Tibial artery (tissue), 4 donors: ENCODE data around the gene KSR1.

ENCODE experiments used
- DNase-seq, 2 donors: peaks; one replicate each; pipeline ENCODE4 v3.0.0-alpha.2; 2019
- H3K27ac ChIP-seq, 2 donors: fragments of 200-600 bp; sonication (generic) in 1 of 2; 1 replicate in 1 of 2; 2 replicates in 1 of 2; pipeline ENCODE4 v1.5.1; 2018 to 2019; ENCODE audit warnings: mild to moderate bottlenecking in 1 of 2
- H3K27me3 ChIP-seq, 2 donors: fragments of 200-600 bp; sonication (generic) in 1 of 2; one replicate each; pipeline versions ENCODE4 v1.5.1 to v1.6.0; 2016 to 2019
- H3K36me3 ChIP-seq, 3 donors: fragments of 200-600 bp; sonication (generic) in 2 of 3; one replicate each; pipeline ENCODE4 v1.5.1; 2016 to 2019; ENCODE audit warnings: mild to moderate bottlenecking in 2 of 3
- H3K4me1 ChIP-seq, 4 donors: fragments of 200-600 bp; sonication (generic) in 2 of 4; 1 replicate in 3 of 4; 2 replicates in 1 of 4; pipeline ENCODE4 v1.5.1; 2016 to 2019
- H3K4me3 ChIP-seq, 2 donors: fragments of 200-600 bp; sonication (generic) in 1 of 2; 1 replicate in 1 of 2; 2 replicates in 1 of 2; pipeline ENCODE4 v1.5.1; 2018 to 2019; ENCODE audit warnings: mild to moderate bottlenecking in 2 of 2
- H3K9me3 ChIP-seq, 3 donors: fragments of 200-600 bp; sonication (generic) in 1 of 3; one replicate each; pipeline ENCODE4 v1.5.1; 2016 to 2019
- intact Hi-C: fragments of 100-400 bp; cut with DNase I; formaldehyde crosslinking; loops from one replicate; pipeline ENCODE4 v1.15.0; 2023; ENCODE audit warnings: low total_unique reads
- TF ChIP-seq, protein P1 (sequence below), 2 experiments: fragments of 200-600 bp in 1 of 2; fragments of 450-650 bp in 1 of 2; IDR thresholded peaks; one replicate each; pipeline ENCODE4 v1.5.1; 2017 to 2019; ENCODE audit warnings: antibody characterized with exemption in 2 of 2, mild to moderate bottlenecking in 1 of 2, moderate library complexity in 1 of 2

Gene KSR1

DNA sequence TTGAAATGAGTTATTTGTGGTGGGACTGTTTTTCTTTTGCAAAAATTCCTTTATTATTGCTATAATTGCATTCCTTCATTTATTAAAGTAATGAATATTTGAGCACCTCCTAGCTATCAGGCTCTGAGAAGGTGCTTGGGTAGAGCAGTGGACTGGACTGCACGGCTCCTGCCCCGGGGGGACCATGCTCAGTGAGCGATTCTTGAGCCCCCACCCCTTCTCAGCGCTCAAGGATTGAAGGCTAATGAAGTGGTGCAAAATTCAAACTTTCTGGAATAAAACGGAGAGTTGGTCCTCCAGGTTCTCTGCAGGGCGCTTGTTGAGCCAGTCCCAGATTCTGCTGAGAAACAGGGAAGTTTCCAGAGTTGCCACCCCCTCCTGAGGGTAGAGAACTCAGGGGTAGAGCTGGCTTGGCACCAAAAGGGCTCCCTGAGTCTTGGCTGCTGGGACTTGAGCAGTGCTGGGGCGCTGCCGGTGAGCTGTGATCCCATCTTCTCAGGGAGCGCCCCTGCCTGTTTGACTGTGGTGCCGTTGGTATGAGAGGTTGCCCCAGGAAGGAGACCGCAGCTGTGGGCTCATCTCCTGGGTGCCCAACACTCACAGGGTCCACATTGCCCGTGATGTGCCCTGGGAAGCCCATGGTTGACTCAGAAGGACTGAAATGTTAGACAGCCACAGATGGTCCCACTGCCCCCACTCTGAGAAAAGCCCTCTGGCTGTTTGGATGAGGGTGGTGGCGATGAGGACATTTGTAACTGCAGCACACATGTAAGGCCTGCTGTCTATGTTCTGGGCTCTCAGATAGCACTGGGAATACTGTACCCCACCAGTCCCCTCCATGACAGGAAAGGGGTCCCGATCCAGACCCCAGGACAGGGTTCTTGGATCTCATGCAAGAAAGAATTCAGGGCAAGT lies 20.0 kb downstream of the KSR1 start:
- no peaks in the 10 kb centered on the region for H3K9me3 ChIP-seq
- H3K27me3 ChIP-seq: no peaks in the 10 kb centered on the region
- H3K4me3 ChIP-seq: no peak overlapping the region
- TF ChIP-seq, protein P1, sequence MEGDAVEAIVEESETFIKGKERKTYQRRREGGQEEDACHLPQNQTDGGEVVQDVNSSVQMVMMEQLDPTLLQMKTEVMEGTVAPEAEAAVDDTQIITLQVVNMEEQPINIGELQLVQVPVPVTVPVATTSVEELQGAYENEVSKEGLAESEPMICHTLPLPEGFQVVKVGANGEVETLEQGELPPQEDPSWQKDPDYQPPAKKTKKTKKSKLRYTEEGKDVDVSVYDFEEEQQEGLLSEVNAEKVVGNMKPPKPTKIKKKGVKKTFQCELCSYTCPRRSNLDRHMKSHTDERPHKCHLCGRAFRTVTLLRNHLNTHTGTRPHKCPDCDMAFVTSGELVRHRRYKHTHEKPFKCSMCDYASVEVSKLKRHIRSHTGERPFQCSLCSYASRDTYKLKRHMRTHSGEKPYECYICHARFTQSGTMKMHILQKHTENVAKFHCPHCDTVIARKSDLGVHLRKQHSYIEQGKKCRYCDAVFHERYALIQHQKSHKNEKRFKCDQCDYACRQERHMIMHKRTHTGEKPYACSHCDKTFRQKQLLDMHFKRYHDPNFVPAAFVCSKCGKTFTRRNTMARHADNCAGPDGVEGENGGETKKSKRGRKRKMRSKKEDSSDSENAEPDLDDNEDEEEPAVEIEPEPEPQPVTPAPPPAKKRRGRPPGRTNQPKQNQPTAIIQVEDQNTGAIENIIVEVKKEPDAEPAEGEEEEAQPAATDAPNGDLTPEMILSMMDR (IDR thresholded peaks at IDR 0.05): no peak
- peaks cover 0 to 11% (median 4%) of the 10 kb centered on the region in 4 donors for H3K4me1 ChIP-seq
- no peak overlapping the region for H3K27ac ChIP-seq
- intact Hi-C loops: no loop called here
- no peaks in the 10 kb centered on the region for H3K36me3 ChIP-seq
- DNase-seq: no peak

DNA sequence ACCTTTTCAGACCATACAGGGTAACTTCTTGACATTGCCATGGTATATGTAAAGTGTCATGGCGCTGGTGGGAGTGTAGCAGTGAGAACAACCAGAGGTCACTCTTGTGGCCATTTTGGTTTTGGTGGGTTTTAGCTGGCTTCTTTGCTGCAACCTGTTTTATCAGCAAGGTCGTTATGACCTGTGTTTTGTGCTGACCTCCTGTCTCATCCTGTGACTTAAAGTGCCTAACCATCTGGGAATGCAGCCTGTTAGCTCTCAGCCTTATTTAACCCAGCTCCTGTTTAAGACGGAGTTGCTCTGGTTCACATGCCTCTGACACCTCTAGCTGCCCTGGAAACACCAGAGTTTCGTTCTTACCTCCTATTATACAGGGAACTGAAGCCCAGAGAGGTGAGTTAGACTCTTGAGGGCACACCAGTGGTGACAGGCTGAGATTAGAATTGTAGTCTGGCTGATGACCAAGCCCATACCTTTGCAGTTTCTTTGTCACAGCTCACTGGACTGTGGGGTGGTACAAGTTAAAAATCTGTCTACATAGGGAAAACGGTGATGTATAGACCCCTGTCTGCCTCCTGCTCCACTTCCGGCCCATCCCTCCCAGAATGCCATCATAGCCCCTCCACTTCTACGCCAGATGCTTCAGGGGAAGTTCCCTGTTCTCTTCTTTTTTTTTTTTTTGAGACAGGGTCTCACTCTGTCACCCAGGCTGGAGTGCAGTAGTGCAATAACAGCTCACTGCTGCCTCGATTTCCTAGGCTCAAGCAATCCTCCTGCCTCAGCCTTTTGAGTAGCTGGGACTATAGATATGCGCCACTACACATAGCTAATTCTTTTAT lies 21.0 kb downstream of the KSR1 start:
- no peak overlapping the region for H3K27ac ChIP-seq

DNA sequence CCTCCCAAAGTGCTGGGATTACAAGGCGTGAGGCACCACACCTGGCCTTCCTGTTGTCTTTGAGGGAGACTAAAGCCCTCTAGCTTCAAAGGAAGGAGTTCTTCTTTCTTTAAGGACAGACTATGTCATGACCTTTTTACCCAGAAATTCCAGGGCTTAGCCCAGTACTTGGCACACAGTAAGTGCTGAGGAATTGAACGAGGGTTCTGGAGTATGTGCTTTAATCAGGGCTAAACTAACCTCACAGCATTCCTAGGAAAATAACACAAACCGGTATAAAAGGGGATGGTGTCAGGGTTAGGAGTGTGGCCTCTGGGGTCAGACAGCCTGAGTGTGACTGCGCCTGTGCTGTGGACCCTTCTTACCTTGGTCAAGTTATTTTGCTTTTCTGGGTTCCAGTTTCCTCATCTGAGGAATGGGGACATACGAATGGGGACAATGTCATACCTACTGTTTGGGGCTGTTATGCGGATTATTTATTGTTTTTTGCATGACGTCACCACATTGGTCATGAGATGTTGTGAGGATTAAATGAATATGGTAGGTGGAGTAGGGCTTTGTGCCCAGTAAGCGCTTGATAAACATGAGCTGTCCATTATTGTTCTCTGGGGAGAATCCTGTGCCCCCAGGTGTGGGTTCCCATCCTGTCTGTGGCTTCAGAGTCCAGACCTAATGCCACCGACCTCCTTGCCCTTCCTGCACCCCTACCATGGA lies 21.9 kb downstream of the KSR1 start:
- intact Hi-C loops: no loop called here
- Histone ChIP-seq H3K27me3 (no peaks in the 10 kb centered on the region), H3K9me3 (no peaks in the 10 kb centered on the region), H3K4me3 (no peak overlapping the region), H3K27ac (no peak overlapping the region), H3K4me1 (no peaks in the 10 kb centered on the region), H3K36me3 (no peaks in the 10 kb centered on the region)
- TF ChIP-seq, protein P1 (IDR thresholded peaks at IDR 0.05): no peak
- no peak for DNase-seq

More for the DNA sequence above, 21.0 kb downstream of the KSR1 start:
- TF ChIP-seq, protein P1 (IDR thresholded peaks at IDR 0.05): no peak
- no peak for DNase-seq
- intact Hi-C loops: no loop called here
- H3K9me3 ChIP-seq: no peaks in the 10 kb centered on the region
- no peaks in the 10 kb centered on the region for H3K36me3 ChIP-seq
- no peaks in the 10 kb centered on the region for H3K27me3 ChIP-seq
- no peak overlapping the region for H3K4me3 ChIP-seq
- H3K4me1 ChIP-seq: peaks cover 0 to 2% (median under 1%) of the 10 kb centered on the region in 4 donors

DNA sequence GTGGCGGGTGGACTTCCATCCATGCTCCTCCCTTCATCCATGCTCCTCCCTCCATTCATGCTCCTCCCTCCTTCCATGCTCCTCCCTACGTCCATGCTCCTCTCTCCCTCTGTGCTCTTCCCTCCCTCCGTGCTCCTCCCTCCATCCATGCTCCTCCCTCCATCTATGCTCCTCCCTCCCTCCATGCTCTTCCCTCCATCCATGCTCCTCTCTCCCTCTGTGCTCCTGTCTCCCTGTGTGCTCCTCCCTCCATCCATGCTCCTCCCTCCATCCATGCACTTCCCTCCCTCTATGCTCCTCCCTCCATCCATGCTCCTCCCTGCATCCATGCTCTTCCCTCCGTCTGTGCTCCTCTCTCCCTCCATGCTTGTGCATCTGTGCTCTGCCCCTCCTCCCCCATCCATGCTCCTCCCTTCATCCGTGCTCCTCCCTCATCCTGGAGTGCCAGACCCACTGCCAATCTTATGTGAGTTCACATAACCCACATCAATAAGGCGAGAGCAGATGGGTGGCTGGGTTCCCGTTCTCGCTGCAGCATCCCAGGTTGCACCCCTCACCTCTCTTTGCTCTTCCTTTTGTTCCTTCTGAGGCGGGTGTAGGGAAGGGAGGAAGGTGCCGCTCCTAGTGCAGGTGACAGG lies 22.8 kb downstream of the KSR1 start:
- H3K36me3 ChIP-seq: no peaks in the 10 kb centered on the region

More for the DNA sequence above, 22.8 kb downstream of the KSR1 start:
- Histone ChIP-seq H3K4me3 (no peak overlapping the region), H3K27me3 (no peaks in the 10 kb centered on the region), H3K9me3 (no peaks in the 10 kb centered on the region), H3K4me1 (no peaks in the 10 kb centered on the region), H3K27ac (no peak overlapping the region)
- TF ChIP-seq, protein P1 (IDR thresholded peaks at IDR 0.05): no peak
- intact Hi-C loops: no loop called here
- DNase-seq: no peak
